ENCODE measurements around the gene KANK4.

The KANK4 gene

GRCh38 chr1:62280960-62281465 lies 38.2 kb downstream of the KANK4 start:
- no peak overlapping the region for H3K4me3 ChIP-seq (ENCODE audit: low read depth, low read length)
- no peak for DNase-seq (ENCODE audit: low read depth, low spot score)
- no peak for TF ChIP-seq CTCF (IDR thresholded peaks at IDR 0.05; ENCODE audit: low read depth, low read length)
- in situ Hi-C loops (cut with HindIII; ENCODE audit: low sequenced_read_pairs), result no loop called here

GRCh38 chr1:62280150-62280549 lies 39.1 kb downstream of the KANK4 start:
- DNase-seq (ENCODE audit: low read depth, low spot score), result no peak
- in situ Hi-C loops (cut with HindIII; ENCODE audit: low sequenced_read_pairs), result no loop called here
- no peak overlapping the region for H3K4me3 ChIP-seq (ENCODE audit: low read depth, low read length)
- TF ChIP-seq CTCF (IDR thresholded peaks at IDR 0.05; ENCODE audit: low read depth, low read length), result no peak

GRCh38 chr1:62276791-62277190 lies 42.4 kb downstream of the KANK4 start:
- DNase-seq (ENCODE audit: low read depth, low spot score), result no peak
- H3K4me3 ChIP-seq (ENCODE audit: low read depth, low read length), result no peak overlapping the region
- in situ Hi-C loops (cut with HindIII; ENCODE audit: low sequenced_read_pairs), result no loop called here
- no peak for TF ChIP-seq CTCF (IDR thresholded peaks at IDR 0.05; ENCODE audit: low read depth, low read length)

- in situ Hi-C loops (cut with HindIII; ENCODE audit: low sequenced_read_pairs), result no loop called here
- TF ChIP-seq CTCF (IDR thresholded peaks at IDR 0.05; ENCODE audit: low read depth, low read length), result no peak
- no peak for DNase-seq (ENCODE audit: low read depth, low spot score)
- H3K4me3 ChIP-seq (ENCODE audit: low read depth, low read length), result no peak overlapping the region
Observed at GRCh38 chr1:62274496-62275485, 44.4 kb downstream of the KANK4 start.

GRCh38 chr1:62273953-62274352 lies 45.3 kb downstream of the KANK4 start:
- TF ChIP-seq CTCF (IDR thresholded peaks at IDR 0.05; ENCODE audit: low read depth, low read length), result no peak
- in situ Hi-C loops (cut with HindIII; ENCODE audit: low sequenced_read_pairs), result no loop called here
- no peak overlapping the region for H3K4me3 ChIP-seq (ENCODE audit: low read depth, low read length)
- no peak for DNase-seq (ENCODE audit: low read depth, low spot score)

- no peak for DNase-seq (ENCODE audit: low read depth, low spot score)
- in situ Hi-C loops (cut with HindIII; ENCODE audit: low sequenced_read_pairs), result no loop called here
- no peak for TF ChIP-seq CTCF (IDR thresholded peaks at IDR 0.05; ENCODE audit: low read depth, low read length)
- no peak overlapping the region for H3K4me3 ChIP-seq (ENCODE audit: low read depth, low read length)
Observed at GRCh38 chr1:62271948-62272728, 47.1 kb downstream of the KANK4 start.
